HepG2 (cell line): ENCODE measurements around the gene PARP16. TPM values are rescaled to one million over a fixed set of nuclear protein-coding genes. Genes with fewer than 3 reads are reported as not detected.

Experiments used
- ATF7-NPFF ChIP-seq: sonication (generic); formaldehyde crosslinking; IDR thresholded peaks from 2 replicates; pipeline ENCODE4 v1.8.1; 2023; ENCODE audit warnings: mild to moderate bottlenecking, low read depth, missing genetic modification reagents, moderate library complexity
- CREM ChIP-seq, 2 experiments: sonication (generic) in 1 of 2; formaldehyde crosslinking in 1 of 2; IDR thresholded peaks; 2 replicates each; pipeline versions ENCODE4 v1.4.0 to v1.6.1; 2016 to 2020; ENCODE audit warnings: antibody characterized with exemption in 1 of 2, mild to moderate bottlenecking in 1 of 2, missing genetic modification reagents in 1 of 2
- MAF1 ChIP-seq: sonication (generic); formaldehyde crosslinking; IDR thresholded peaks from 2 replicates; pipeline ENCODE4 v1.5.0; 2020; ENCODE audit warnings: missing genetic modification reagents, borderline replicate concordance
- NBN ChIP-seq: fragments of 450-650 bp; conservative IDR thresholded peaks from 2 replicates; pipeline ENCODE4 v1.6.1; 2017
- NR0B2 ChIP-seq: sonication (generic); formaldehyde crosslinking; IDR thresholded peaks from 2 replicates; pipeline ENCODE4 v1.4.0; 2020; ENCODE audit warnings: mild to moderate bottlenecking, missing genetic modification reagents
- SKI ChIP-seq: fragments of 450-650 bp; IDR thresholded peaks from one replicate; pipeline ENCODE4 v1.6.1; 2018; ENCODE audit warnings: mild to moderate bottlenecking; ENCODE audit not compliant: partially characterized antibody
- ZBTB25 ChIP-seq: IDR thresholded peaks from 2 replicates; pipeline ENCODE4 v1.6.1; 2018; ENCODE audit warnings: missing genetic modification reagents
- ZNF275 ChIP-seq: sonication (generic); formaldehyde crosslinking; IDR thresholded peaks from 2 replicates; pipeline ENCODE4 v1.8.0; 2022; ENCODE audit warnings: missing genetic modification reagents, mild to moderate bottlenecking, inconsistent platforms, borderline replicate concordance
- ZNF33A ChIP-seq: sonication (generic); formaldehyde crosslinking; IDR thresholded peaks from 2 replicates; pipeline ENCODE4 v1.5.1; 2020; ENCODE audit warnings: missing genetic modification reagents, mild to moderate bottlenecking, moderate library complexity, borderline replicate concordance
- ZNF557 ChIP-seq: sonication (generic); formaldehyde crosslinking; IDR thresholded peaks from 2 replicates; pipeline ENCODE4 v1.4.0; 2020; ENCODE audit warnings: missing genetic modification reagents
- ZNF607 ChIP-seq: sonication (generic); formaldehyde crosslinking; IDR thresholded peaks from 2 replicates; pipeline ENCODE4 v1.5.1; 2020; ENCODE audit warnings: missing genetic modification reagents, mild to moderate bottlenecking, borderline replicate concordance
- ZNF709 ChIP-seq: sonication (generic); formaldehyde crosslinking; IDR thresholded peaks from 2 replicates; pipeline ENCODE4 v1.5.0; 2020; ENCODE audit warnings: mild to moderate bottlenecking, missing genetic modification reagents
- ZNF776 ChIP-seq: sonication (generic); formaldehyde crosslinking; IDR thresholded peaks from 2 replicates; pipeline ENCODE4 v1.4.0; 2020; ENCODE audit warnings: mild to moderate bottlenecking, missing genetic modification reagents
- ZNF850 ChIP-seq: sonication (generic); formaldehyde crosslinking; conservative IDR thresholded peaks from 2 replicates; pipeline ENCODE4 v1.9.0; 2021; ENCODE audit warnings: mild to moderate bottlenecking, missing genetic modification reagents
- polyA plus RNA-seq, 8 experiments: library from polyadenylated mRNA; depleted of rRNA in 3 of 8; stranded (reverse) in 7 of 8; unstranded in 1 of 8; fragments of >200 nt; fragmentation: Illumina TruSeq in 4 of 8; extraction: Trizol in 4 of 8; gene quantifications; 2 replicates each; pipeline versions ENCODE4 v1.2.1 to v1.2.3, GENCODE V29; 2011 to 2016; ENCODE audit warnings: low read depth in 4 of 8, missing spikeins in 1 of 8, mixed read lengths in 1 of 8; ENCODE audit not compliant: insufficient read depth in 1 of 8
- total RNA-seq, 5 experiments: library from RNA; depleted of rRNA; stranded (reverse); fragments of >200 nt; fragmentation: Illumina TruSeq; extraction: Trizol; gene quantifications; 2 replicates each; pipeline ENCODE4 v1.2.3, GENCODE V29; 2016; ENCODE audit warnings: low read depth in 1 of 5

PARP16 gene
- total and polyA plus RNA-seq, 2 of the 13 experiments (the other 11 are each of a cell fraction or from before 2014, with no cell fraction given): 6.8 to 7.6 TPM

GRCh38 chr15:65304381-65305149, 17.9 kb upstream of the PARP16 start, which contains the start of gene RNU5B-1 (continued):
- TF ChIP-seq ZNF709 (CRISPR knock-in tag): no peak
- TF ChIP-seq CREM (IDR thresholded peaks at IDR 0.05): peak; percentile 84
- no peak for TF ChIP-seq CREM (CRISPR knock-in tag; IDR thresholded peaks at IDR 0.05)
- peak; percentile 71; the same call in 1 of the 2 replicates for TF ChIP-seq ZNF275 (CRISPR knock-in tag)
- TF ChIP-seq NR0B2: no peak
- TF ChIP-seq ZNF776 (CRISPR knock-in tag): no peak
- TF ChIP-seq SKI: no peak
- peak; percentile 12; the same call in 1 of the 2 replicates for TF ChIP-seq ZNF557 (CRISPR knock-in tag)
- TF ChIP-seq ZNF607 (CRISPR knock-in tag): no peak; the same call in 1 of the 2 replicates
- TF ChIP-seq ZNF850 (CRISPR knock-in tag): no peak
- TF ChIP-seq ATF7-NPFF: peak; percentile 82
- TF ChIP-seq ZNF33A (CRISPR knock-in tag): 0 out of 2 replicates have a peak, but pooled peaks have one; percentile 44
- peak; percentile 63 for TF ChIP-seq ZBTB25
- no peak for TF ChIP-seq NBN
- TF ChIP-seq MAF1 (CRISPR knock-in tag): no peak
